NCI-H524 treated with DMSO at 0.1 percent for 48 hours (cell line): Measurements from ENCODE around the gene FKBP10.
"Not testable (repeated sequence)": the region's sequence is repeated elsewhere in the genome, so short reads cannot be mapped to it uniquely, and the experiment has no call there.

Source experiments
- DNase-seq: peaks from one replicate; lab custom pipeline; 2025; lab: John Stamatoyannopoulos, UW

Gene FKBP10

DNA sequence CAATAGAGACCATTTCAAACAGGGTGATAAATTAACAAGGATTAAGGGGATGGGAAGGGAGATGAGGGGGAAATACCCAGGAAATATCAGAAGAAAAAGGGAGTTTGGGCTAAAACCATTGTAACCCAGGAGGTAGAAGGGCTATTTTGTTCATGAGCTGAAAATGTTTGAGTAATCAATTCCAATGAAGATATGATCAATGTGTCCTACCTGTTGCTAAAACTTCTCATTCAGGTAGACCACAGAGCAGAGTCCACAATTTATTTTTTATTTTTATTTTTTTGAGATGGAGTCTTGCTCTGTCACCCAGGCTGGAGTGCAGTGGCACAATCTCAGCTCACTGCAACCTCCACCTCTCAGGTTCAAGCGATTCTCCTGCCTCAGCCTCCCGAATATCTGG lies 26.6 kb downstream of the FKBP10 start:
- not testable (repeated sequence) for DNase-seq

DNA sequence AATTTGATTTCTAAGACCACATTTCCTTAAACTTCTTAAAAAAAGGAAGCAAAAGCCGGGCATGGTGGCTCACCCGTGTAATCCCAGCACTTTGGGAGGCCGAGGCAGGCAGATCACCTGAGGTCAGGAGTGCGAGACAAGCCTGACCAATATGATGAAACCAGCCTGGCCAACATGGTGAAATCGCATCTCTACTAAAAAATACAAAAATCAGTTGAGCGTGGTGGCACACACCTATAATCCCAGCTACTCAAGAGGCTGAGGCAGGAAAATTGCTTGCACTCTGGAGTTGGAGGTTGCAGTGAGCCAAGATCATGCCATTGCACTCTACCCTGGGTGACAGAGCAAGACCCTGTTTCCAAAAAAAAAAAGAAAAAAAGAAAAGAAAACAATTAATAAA lies 28.0 kb downstream of the FKBP10 start:
- not testable (repeated sequence) for DNase-seq

DNA sequence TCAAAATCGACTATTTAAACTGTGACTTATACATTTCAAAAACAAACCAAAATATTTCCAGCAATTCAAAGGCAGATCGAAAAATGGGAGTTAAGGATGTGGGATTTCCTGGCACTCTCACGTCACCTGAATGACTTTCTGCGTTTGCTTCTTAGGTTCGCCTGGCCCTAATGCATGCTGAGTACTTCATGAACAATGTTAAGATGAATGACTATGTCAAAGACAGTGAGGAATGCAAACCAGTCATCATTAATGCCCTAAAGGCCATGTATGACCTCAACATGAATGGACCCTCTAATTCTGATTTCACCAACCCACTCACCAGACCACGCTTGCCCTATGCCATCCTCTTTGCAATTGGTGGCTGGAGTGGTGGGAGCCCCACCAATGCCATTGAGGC lies 32.2 kb downstream of the FKBP10 start:
- DNase-seq: no peak

DNA sequence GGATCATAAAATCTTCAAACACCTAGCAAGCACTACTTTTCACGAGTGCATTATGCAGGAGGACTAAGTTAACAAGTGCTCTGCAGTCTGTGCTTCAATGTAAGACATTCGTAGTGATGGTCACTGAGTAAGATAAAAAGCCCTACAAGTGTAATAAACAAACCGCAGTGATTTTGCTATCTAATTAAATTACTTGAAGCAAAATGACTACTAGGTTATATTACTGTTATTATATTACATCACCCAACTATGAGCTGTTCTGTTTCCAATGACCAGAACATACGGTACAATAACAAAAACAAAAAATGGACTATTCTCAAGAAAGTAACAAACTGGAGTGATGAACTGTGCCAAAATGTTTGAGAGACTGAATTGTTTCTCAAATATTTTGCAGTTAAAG lies 36.0 kb downstream of the FKBP10 start:
- DNase-seq: no peak

DNA sequence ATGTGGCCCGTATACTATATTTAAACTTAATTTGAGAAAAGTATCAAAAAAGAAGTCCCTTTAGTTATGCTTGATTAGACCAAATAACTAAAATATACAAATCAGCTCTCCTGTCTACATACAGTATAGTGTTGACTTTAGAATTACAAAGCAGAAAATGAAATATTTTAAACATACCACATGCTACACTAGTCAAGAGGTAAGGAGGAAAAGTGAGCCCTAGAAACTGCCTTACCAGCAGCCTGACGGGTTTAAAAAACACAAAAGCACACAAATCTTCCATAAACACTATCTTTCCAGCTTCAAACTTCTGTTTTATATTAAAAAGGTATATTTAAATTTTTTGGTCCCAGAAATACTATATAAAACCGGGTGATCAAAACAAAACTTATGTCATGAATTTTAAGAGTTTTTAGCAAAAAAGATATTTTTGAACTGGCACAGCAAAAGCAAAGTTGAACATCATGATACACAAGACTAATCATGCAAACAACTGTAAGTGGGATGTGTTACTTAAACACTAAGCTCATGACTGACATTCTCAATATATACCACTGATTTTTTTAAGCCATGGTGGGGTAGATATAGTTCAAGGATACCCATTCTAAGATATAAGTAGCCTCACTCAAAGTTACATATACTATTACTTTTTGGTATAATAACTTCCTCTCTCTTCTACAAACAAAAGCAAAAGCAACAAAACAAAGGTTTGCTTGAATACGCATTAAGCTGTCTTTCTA lies 36.6 kb downstream of the FKBP10 start:
- DNase-seq: no peak

DNA sequence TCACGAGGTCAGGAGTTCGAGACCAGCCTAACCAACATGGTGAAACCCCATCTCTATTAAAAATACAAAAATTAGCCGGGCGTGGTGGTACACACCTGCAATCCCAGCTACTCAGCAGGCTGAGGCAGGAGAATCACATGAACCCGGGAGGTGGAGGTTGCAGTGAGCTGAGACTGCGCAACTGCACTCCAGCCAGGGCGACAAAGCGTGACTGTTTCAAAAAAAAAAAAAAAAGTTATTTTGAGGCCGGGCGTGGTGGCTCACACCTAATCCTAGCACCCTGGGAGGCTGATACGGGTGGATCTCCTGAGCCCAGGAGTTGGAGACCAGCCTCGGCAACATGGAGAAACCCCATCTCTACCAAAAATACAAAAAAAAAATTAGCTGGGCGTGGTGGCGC lies 38.6 kb downstream of the FKBP10 start:
- not testable (repeated sequence) for DNase-seq

DNA sequence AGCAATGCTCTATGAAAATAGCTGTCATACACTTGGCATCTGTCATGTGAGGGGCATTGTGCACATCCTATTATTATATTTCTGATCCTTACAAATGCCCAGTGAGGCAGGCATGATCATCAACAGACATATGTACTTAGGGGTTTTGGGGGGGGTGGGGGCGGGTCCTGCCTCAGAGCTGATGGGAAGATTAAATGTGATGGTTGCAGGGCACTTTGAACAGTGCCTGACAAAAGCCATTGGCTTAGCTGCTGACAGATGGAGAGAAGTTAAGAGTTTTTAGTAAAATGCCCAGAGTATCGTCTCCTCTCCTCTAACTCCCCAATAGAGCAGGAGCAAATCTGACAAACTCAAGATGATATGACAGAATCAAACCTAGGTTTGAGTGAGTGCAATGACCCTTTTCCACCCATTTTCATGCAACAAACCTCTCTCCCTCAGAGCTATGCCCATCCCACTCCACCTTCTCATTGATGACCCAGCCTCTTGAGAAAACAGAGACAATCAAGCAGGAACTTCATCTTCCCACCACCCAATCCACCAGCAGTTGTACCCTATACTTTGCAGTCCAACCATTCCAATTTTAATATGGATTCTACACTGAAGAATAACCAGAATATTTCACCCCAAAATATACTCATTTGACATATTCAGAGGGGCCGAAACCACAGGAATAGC lies 47.6 kb downstream of the FKBP10 start:
- peak; percentile 89 for DNase-seq

DNA sequence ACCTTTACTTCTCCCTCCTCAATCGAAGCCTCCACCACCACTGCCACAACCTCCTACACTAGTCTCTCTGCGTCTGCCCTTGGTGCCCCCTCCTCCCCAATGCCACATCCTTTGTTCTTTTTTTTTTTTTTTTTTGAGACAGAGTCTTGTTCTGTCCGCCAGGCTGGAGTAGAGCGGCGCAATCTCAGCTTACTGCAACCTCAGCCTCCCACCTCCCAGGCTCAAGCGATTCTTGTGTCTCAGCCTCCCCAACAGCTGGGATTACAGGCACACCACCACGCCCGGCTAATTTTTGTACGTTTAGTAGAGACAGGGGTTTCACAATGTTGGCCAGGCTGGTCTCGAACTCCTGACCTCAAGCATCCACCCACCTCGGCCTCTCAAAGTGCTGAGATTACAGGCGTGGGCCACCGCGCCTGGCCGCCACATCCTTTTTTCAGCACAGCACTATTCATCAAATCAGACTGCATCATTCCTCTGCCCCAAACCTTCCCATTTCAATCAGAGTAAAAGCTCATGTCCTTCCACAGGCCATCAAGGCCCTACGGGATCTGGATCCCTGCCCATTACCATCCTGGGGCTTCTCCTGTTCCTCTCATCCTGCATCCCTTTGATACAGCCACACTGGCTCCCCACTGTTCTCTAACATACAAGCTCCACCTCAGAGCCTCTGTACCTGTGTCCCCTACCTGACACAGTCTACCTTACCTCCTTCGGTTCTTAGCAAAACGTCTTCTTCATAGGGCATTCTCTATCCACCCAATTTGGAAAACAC lies 50.5 kb downstream of the FKBP10 start:
- no peak for DNase-seq

DNA sequence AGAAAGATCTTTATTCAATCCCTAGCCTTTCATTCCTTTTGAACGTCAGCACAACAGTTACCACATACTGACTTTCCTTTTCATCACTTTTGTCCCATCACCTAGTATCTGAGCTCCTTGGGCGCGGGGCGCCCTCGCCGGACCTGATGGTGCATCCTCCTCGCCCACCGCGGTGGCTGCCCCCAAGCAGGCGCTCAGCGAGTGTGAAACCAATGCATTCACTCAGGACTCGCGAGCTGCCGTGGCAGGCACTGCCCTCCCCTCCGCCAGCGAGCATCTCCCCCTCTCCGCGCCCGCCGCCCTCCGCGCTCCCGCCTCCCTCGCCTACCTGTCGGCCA lies 51.7 kb downstream of the FKBP10 start:
- DNase-seq: no peak

DNA sequence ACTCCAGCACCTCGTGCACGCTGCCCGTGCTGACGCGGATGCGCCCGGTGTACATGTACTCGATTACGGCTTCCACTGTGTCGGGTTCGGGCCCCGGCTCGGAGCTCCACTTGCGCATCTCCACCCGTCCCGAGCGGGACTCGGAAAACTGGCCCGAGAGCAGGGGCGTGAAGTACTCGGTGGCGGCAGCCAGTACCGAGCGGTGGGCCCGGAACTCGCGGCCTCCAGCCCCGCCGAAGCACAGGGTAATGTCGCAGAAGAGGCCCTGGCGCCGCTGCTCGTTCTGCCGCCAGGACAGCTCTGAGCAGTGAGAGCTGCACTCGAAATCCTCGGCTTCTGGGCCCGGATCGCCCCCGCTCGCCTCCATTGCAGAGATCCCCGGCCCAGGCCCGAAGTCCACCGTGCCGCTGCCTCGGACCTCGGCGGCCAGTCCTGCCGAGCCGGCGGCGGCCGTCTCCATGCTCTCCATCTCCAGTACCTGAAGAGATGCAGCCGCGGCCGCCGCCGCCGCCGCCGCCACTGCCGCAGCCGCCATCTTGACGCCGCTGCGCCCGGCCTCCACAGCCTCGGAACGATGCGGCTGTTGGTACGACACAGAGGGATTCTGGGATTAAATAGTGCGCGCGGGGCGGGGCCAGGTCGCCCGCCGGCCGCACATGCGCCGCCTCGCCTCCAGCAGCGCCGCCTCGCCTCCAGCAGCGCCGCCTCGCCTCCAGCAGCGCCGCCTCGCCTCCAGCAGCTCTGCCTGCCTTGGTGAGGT lies 52.2 kb downstream of the FKBP10 start, which contains the start of gene KLHL11:
Gene KLHL11 (minus strand): TSS at position 588 of the 760 bp plus-strand sequence. CDS start 53 bp downstream, at position 535.
- DNase-seq: peak; percentile 66

DNA sequence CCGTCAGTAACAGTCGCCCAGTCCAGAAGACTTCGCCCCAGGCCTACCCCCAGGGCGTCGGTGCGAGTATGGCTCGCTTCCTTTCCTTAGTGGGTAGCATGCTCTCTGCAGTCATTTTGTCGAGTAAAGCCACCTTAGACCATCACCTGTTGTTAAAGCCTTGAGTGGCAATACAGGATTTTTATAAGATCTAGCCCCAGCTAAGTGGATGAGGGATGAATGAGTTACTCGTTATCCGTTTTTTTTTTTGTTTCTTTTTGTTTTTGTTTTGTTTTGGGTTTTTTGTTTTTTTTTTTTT lies 52.7 kb downstream of the FKBP10 start:
- DNase-seq: no peak

DNA sequence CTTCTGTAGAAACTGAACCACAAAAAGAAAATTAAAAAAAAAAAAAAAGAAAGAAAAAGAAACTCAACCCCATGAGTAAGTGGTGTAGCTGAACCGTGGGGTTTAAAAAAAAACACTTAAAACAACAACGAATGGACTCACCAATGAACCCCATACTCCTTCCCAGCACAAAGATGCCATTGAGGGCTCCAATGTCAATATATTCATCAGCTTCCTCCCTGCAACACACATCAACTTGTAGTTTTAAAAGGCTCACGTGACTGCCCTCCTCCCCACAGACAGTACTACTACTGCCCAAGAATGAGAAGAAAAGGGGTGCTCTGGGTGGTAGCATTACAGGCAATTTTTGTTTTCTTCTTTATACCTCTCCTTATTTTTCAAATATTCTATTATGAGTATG lies 55.8 kb downstream of the FKBP10 start:
- DNase-seq: no peak

DNA sequence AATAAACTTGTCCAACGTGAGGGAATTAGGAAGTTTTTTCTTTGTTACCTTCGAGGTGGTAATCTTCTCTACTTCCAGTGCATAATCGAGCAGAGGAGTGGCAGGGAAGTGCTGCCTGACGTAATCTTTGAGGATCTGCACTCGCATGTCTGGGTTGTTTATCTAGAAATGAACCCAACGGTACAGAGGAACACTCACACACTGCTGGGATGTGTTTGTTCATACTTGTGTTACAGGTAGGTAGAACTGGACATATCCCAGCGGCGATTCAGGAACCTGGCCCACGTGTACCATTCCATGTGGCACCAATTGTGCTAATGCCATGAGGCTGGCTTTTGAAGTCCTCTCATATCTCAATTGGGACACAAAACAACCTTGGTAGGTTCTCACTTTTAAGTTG lies 56.6 kb downstream of the FKBP10 start:
- no peak for DNase-seq

DNA sequence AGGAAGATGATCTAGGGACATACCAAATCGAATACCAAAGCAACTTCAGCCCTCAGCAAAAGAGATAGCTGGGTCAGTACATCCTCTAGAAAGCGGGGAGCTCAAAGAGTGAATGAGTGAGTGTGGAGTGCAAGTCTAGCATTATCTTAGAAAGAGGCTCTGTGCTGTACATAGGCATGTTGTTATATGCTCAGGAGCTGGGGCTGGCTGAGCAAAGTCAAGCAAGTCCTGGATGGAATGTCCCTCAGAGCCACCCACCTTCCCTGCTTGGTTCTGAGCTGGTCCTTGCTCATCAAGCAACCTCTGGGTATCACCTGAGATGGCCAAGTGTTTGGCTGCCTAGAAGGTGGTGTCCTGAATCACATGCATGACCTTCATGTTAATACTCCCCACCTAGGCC lies 57.3 kb downstream of the FKBP10 start:
- no peak for DNase-seq

DNA sequence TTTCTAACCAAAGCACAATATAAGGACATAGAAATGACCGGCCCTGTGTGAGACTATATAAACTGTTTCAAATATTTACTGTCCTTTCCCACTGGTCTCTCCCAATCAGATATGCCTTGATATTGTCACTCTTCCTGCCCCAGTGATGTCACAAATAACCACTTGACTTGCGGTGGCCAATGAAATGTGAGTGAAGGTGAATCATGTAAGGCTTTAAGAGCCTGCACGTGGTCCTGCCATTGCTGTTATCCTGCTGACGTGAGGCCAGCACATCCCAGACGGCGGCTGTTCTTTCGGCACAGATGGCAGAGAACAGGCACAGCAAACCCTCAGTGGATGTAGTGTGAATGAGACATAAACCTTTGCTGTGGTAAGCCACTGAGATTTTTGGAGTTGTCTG lies 57.8 kb downstream of the FKBP10 start:
- DNase-seq: no peak

DNA sequence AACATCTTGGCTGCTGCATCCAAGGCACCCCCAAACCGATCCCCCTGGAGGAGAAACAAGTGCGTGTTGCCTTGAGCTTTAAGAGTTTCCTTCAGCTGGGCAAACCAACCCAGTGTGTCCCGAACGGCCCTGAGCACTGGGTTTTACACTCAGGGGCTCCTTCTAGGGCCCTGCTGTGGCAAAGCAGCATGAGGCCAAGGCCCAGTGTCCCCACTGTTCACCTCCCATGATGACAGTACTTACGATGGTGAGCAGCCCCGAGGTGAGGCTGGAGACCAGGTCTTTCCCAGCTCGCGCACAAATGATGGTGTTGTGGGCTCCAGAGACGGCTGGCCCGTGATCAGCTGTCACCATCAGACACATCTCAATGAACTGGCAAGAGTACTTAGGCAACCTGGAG lies 59.0 kb downstream of the FKBP10 start:
- no peak for DNase-seq
